CD4-positive, alpha-beta T cell treated with Interleukin-15 for 1 hour (primary cell): ENCODE data around the gene ABHD6.
"Not testable (repeated sequence)": the region's sequence is repeated elsewhere in the genome, so short reads cannot be mapped to it uniquely, and the experiment has no call there.

Experiments
- DNase-seq: peaks from one replicate; pipeline ENCODE4 v3.0.0-alpha.2; 2020

Gene ABHD6

GRCh38 chr3:58237238-58237940 lies at the start of gene ABHD6:
ABHD6 (plus strand) TSS chr3:58237792; CDS start chr3:58256587, 18,795 bp downstream.
- peak; percentile 69 for DNase-seq

- DNase-seq, result no peak
Observed at GRCh38 chr3:58188173-58188564, 49.4 kb upstream of the ABHD6 start.

- DNase-seq, result no peak
Observed at GRCh38 chr3:58188921-58189451, 48.6 kb upstream of the ABHD6 start.

- DNase-seq, result no peak
Observed at GRCh38 chr3:58189691-58190090, 47.9 kb upstream of the ABHD6 start.

GRCh38 chr3:58190291-58190690 lies 47.3 kb upstream of the ABHD6 start:
- DNase-seq, result no peak

GRCh38 chr3:58190882-58191281 lies 46.7 kb upstream of the ABHD6 start:
- no peak for DNase-seq

GRCh38 chr3:58191361-58191991 lies 46.1 kb upstream of the ABHD6 start:
- DNase-seq, result no peak

- DNase-seq, result no peak
Observed at GRCh38 chr3:58192069-58192468, 45.5 kb upstream of the ABHD6 start.

GRCh38 chr3:58193682-58194407 lies 43.7 kb upstream of the ABHD6 start:
- no peak for DNase-seq

- no peak for DNase-seq
Observed at GRCh38 chr3:58197588-58197987, 40.0 kb upstream of the ABHD6 start.

GRCh38 chr3:58198362-58198761 lies 39.2 kb upstream of the ABHD6 start:
- no peak for DNase-seq

GRCh38 chr3:58198804-58199203 lies 38.8 kb upstream of the ABHD6 start:
- DNase-seq, result no peak

GRCh38 chr3:58200121-58200709 lies 37.4 kb upstream of the ABHD6 start:
- DNase-seq, result no peak

GRCh38 chr3:58200846-58201355 lies 36.7 kb upstream of the ABHD6 start:
- no peak for DNase-seq

GRCh38 chr3:58201451-58201850 lies 36.1 kb upstream of the ABHD6 start:
- DNase-seq, result not testable (repeated sequence)

GRCh38 chr3:58202917-58203360 lies 34.7 kb upstream of the ABHD6 start:
- no peak for DNase-seq

- DNase-seq, result no peak
Observed at GRCh38 chr3:58203541-58203940, 34.1 kb upstream of the ABHD6 start.

GRCh38 chr3:58204720-58205119 lies 32.9 kb upstream of the ABHD6 start:
- no peak for DNase-seq

- DNase-seq, result no peak
Observed at GRCh38 chr3:58205981-58206380, 31.6 kb upstream of the ABHD6 start.

GRCh38 chr3:58206406-58207011 lies 31.1 kb upstream of the ABHD6 start:
- no peak for DNase-seq

GRCh38 chr3:58207954-58208353 lies 29.6 kb upstream of the ABHD6 start:
- no peak for DNase-seq

GRCh38 chr3:58209933-58210332 lies 27.7 kb upstream of the ABHD6 start:
- DNase-seq, result no peak
